ENCODE data around the gene VASP. TPM values are rescaled to one million over a fixed set of nuclear protein-coding genes. Genes with fewer than 3 reads are reported as not detected.

The VASP gene
- total and polyA plus RNA-seq, 2 of the 13 experiments (the other 11 are each of a cell fraction or from before 2014, with no cell fraction given) = 41.8 to 67.1 TPM

DNA sequence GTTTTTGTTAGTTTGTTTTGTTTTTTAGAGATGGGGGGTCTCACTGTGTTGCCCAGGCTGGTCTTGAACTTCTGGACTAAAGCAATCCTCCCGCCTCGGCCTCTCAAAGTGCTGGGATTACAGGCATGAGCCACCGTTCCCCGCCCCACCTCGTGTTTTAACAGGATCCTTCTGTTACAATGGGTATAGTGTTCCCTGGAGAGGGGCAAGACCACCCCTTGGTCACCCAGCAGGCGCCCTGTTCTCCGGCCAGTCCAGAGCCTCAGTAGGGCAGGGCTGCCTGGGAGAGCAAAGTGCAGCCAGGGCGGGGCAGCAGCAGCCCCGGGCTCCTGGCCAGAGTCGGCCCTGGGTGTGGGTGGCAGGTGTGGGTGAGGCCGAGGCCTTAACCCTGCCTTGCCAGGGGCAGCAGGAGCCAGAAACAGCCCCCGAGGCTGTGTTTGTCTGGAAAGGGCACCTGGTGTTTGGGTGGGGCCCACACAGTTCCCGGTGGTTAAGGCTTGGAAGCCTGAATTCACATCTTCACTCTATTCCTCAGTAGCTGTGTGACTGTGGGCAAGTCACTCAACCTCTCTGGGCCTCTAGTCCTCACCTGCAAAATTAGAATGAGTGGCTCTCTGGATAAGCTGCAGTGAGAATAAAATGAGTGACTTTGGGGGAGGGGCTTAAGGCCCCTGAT lies 7.2 kb downstream of the VASP start:
- intact Hi-C loops (cut with micrococcal nuclease; ENCODE audit: unreplicated experiment) = loop anchor here (2.0 kb wide), 1 partner anchor 22 kb away; no protein-coding TSS in a partner anchor
- H3K79me2 ChIP-seq (ENCODE audit: insufficient read depth, low read length) = peaks cover 48% of the 10 kb centered on the region
- H3K36me3 ChIP-seq (replicated peaks in 1 of 2; ENCODE audit: control insufficient read depth in 1 of 2, insufficient read depth in 2 of 2, low read length in 2 of 2) = peaks cover 11 to 19% of the 10 kb centered on the region in 2 experiments; a peak in 4 of 5 replicates
- H4K20me1 ChIP-seq (ENCODE audit: insufficient read depth, low read length) = peaks cover 10% of the 10 kb centered on the region
- DNase-seq (ENCODE audit: low spot score) (peak; percentile 95), FAIRE-seq (peak; percentile 85), ATAC-seq (peak; percentile 95)
- no TSS peak for BruUV-seq (replicated peaks)
- CTCF ChIA-PET (ENCODE audit: low intra/inter-chr PET ratio, low total read pairs) = no interaction called here
- peak overlapping the region; percentile 61 for H3K4me2 ChIP-seq (ENCODE audit: low read depth, low read length)
- peak overlapping the region; percentile 57 for H3K9ac ChIP-seq (ENCODE audit: insufficient read depth, low read depth, low read length)
- 0% methylated on average over 3 of the region's 13 CpGs for WGBS (ENCODE audit: low lambda C conversion rate)
- peak overlapping the region; percentile 76 for H3K27ac ChIP-seq (ENCODE audit: extremely low read length, insufficient read depth, low read length)
- POLR2A ChIA-PET = no interaction called here
- no peaks in the 10 kb centered on the region; a peak in 1 of 5 replicates for H3K27me3 ChIP-seq (ENCODE audit: control insufficient read depth in 1 of 2, insufficient read depth in 2 of 2, low read length in 2 of 2)
- H2AFZ ChIP-seq (ENCODE audit: low read length) = no peak overlapping the region
- no peaks in the 10 kb centered on the region for H3K9me3 ChIP-seq (ENCODE audit: low read length)
- in situ Hi-C loops (cut with HindIII; ENCODE audit: extremely low pct_ligation_motif_present, low pct_unique_long_range_greater_than_20kb) = no loop called here
- H3K4me3 ChIP-seq (replicated peaks in 1 of 3; ENCODE audit: insufficient read depth in 1 of 3, low read depth in 2 of 3, low read length in 3 of 3) = peak overlapping the region in 1 of 3 experiments; percentile 48; a peak in 2 of 6 replicates
- peaks cover 89% of the 10 kb centered on the region for H3K4me1 ChIP-seq (ENCODE audit: insufficient read depth, low read length)
- TF ChIP-seq, protein P1, sequence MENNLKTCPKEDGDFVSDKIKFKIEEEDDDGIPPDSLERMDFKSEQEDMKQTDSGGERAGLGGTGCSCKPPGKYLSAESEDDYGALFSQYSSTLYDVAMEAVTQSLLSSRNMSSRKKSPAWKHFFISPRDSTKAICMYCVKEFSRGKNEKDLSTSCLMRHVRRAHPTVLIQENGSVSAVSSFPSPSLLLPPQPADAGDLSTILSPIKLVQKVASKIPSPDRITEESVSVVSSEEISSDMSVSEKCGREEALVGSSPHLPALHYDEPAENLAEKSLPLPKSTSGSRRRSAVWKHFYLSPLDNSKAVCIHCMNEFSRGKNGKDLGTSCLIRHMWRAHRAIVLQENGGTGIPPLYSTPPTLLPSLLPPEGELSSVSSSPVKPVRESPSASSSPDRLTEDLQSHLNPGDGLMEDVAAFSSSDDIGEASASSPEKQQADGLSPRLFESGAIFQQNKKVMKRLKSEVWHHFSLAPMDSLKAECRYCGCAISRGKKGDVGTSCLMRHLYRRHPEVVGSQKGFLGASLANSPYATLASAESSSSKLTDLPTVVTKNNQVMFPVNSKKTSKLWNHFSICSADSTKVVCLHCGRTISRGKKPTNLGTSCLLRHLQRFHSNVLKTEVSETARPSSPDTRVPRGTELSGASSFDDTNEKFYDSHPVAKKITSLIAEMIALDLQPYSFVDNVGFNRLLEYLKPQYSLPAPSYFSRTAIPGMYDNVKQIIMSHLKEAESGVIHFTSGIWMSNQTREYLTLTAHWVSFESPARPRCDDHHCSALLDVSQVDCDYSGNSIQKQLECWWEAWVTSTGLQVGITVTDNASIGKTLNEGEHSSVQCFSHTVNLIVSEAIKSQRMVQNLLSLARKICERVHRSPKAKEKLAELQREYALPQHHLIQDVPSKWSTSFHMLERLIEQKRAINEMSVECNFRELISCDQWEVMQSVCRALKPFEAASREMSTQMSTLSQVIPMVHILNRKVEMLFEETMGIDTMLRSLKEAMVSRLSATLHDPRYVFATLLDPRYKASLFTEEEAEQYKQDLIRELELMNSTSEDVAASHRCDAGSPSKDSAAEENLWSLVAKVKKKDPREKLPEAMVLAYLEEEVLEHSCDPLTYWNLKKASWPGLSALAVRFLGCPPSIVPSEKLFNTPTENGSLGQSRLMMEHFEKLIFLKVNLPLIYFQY (CRISPR knock-in tag; IDR thresholded peaks at IDR 0.05; ENCODE audit: borderline replicate concordance) = no peak
- TF ChIP-seq SRSF9 (IDR thresholded peaks at IDR 0.05; ENCODE audit: borderline replicate concordance, insufficient read depth, low read depth, low read length, poor library complexity, severe bottlenecking) (no peak), TAF15 (IDR thresholded peaks at IDR 0.05; ENCODE audit: low read depth, low read length, poor library complexity, severe bottlenecking) (no peak), HNRNPL (IDR thresholded peaks at IDR 0.05; ENCODE audit: low read depth, low read length) (peak; percentile 98), IKZF1 (IDR thresholded peaks at IDR 0.05) (no peak), NFYB (CRISPR knock-in tag; IDR thresholded peaks at IDR 0.05) (no peak), TRIM24 (CRISPR knock-in tag; IDR thresholded peaks at IDR 0.05) (no peak), RELA (CRISPR knock-in tag; IDR thresholded peaks at IDR 0.05) (no peak), ZNF451 (CRISPR knock-in tag; IDR thresholded peaks at IDR 0.05) (no peak), PAWR (CRISPR knock-in tag; IDR thresholded peaks at IDR 0.05; ENCODE audit: borderline replicate concordance) (no peak), ZNF350 (CRISPR knock-in tag; IDR thresholded peaks at IDR 0.05; ENCODE audit: borderline replicate concordance, low read depth) (peak; percentile 30; the same call in 1 of the 2 replicates), THAP9 (CRISPR knock-in tag; IDR thresholded peaks at IDR 0.05; ENCODE audit: borderline replicate concordance) (peak; percentile 35; the same call in 1 of the 2 replicates), ATM (IDR thresholded peaks at IDR 0.05; ENCODE audit: borderline replicate concordance) (no peak), PRMT3 (CRISPR knock-in tag; IDR thresholded peaks at IDR 0.05; ENCODE audit: borderline replicate concordance, low read depth) (no peak), ZNF614 (CRISPR knock-in tag; IDR thresholded peaks at IDR 0.05; ENCODE audit: borderline replicate concordance) (no peak)
- TF ChIP-seq, protein P2, sequence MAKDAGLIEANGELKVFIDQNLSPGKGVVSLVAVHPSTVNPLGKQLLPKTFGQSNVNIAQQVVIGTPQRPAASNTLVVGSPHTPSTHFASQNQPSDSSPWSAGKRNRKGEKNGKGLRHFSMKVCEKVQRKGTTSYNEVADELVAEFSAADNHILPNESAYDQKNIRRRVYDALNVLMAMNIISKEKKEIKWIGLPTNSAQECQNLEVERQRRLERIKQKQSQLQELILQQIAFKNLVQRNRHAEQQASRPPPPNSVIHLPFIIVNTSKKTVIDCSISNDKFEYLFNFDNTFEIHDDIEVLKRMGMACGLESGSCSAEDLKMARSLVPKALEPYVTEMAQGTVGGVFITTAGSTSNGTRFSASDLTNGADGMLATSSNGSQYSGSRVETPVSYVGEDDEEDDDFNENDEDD (CRISPR knock-in tag; IDR thresholded peaks at IDR 0.05; ENCODE audit: borderline replicate concordance) = peak; percentile 76; the same call in 1 of the 2 replicates
